Measurements from ENCODE around the gene DNHD1.

DNHD1 gene

DNA sequence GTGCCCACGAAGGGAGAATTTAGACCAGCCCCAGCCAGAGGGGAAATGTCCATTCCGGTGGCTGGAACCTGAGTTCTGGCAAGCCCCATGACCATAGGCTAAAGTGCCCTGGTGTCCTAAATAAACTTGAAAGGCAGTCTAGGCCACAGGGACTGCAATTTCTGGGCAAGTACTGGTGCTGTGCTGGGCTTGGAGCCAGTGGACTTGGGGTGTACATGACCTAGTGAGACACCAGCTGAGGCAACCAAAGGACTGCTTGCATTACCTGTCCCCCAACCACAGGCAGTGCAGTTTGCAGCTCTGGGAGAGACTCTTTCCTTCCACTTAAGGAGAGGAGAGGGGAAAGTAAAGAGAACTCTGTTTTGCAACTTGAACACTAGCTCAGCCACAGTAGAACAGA, 82.6 kb downstream of the DNHD1 start:
- Histone ChIP-seq H3K4me3 (ENCODE audit: low read length) (no peak overlapping the region), H3K27me3 (replicated peaks; ENCODE audit: control insufficient read depth, insufficient read depth, low read length) (no peaks in the 10 kb centered on the region), H3K36me3 (ENCODE audit: control insufficient read depth, insufficient read depth, low read length, severe bottlenecking) (peaks cover 3% of the 10 kb centered on the region), H3K9me3 (ENCODE audit: control insufficient read depth, low read length) (peaks cover 22% of the 10 kb centered on the region), H3K4me1 (ENCODE audit: control insufficient read depth, insufficient read depth, low read length) (peaks cover 24% of the 10 kb centered on the region), H3K9ac (ENCODE audit: low read length) (no peak overlapping the region)
- no peak for DNase-seq (ENCODE audit: low read depth)

DNA sequence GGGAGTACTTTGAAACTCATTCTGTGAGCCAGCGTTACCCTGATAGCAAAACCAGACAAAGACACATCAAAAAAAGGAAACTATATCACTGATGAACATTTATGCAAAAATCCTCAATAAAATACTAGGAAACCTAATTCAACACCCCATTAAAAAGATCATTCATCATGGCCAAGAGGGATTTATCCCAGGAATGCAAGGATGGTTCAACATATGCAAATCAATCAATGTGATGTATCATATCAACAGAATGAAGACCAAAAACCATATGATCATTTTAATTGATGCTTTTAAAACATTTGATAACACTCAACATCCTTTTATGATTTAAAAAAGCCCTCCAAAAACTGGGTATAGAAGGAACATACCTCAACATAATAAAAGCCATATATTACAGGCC, 86.5 kb downstream of the DNHD1 start:
- Histone ChIP-seq H3K9ac (ENCODE audit: low read length) (no peak overlapping the region), H3K4me3 (ENCODE audit: low read length) (no peak overlapping the region), H3K4me1 (ENCODE audit: control insufficient read depth, insufficient read depth, low read length) (no peaks in the 10 kb centered on the region), H3K9me3 (ENCODE audit: control insufficient read depth, low read length) (peaks cover 23% of the 10 kb centered on the region), H3K27me3 (replicated peaks; ENCODE audit: control insufficient read depth, insufficient read depth, low read length) (no peaks in the 10 kb centered on the region), H3K36me3 (ENCODE audit: control insufficient read depth, insufficient read depth, low read length, severe bottlenecking) (peaks cover 3% of the 10 kb centered on the region)
- DNase-seq (ENCODE audit: low read depth) = no peak

DNA sequence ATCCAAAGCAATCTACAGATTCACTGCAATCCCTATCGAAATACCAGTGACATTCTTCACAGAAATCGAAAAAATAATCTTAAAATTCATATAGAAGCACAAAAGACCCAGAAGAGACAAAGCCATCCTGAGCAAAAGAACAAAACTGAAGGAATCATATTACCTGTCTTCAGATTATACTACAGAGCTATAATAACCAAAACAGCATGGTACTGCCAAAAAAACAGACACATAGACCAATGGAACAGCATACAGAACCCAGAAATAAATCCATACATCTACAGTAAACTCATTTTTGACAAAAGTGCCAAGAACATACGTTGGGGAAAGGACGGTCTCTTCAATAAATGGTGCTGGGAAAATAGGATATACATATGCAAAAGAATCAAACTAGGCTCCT, 87.4 kb downstream of the DNHD1 start:
- no peak for DNase-seq (ENCODE audit: low read depth)
- peaks cover 23% of the 10 kb centered on the region for H3K9me3 ChIP-seq (ENCODE audit: control insufficient read depth, low read length)
- H3K4me3 ChIP-seq (ENCODE audit: low read length) = no peak overlapping the region
- H3K9ac ChIP-seq (ENCODE audit: low read length) = no peak overlapping the region
- no peaks in the 10 kb centered on the region for H3K4me1 ChIP-seq (ENCODE audit: control insufficient read depth, insufficient read depth, low read length)
- H3K36me3 ChIP-seq (ENCODE audit: control insufficient read depth, insufficient read depth, low read length, severe bottlenecking) = peaks cover 3% of the 10 kb centered on the region
- no peaks in the 10 kb centered on the region for H3K27me3 ChIP-seq (replicated peaks; ENCODE audit: control insufficient read depth, insufficient read depth, low read length)

DNA sequence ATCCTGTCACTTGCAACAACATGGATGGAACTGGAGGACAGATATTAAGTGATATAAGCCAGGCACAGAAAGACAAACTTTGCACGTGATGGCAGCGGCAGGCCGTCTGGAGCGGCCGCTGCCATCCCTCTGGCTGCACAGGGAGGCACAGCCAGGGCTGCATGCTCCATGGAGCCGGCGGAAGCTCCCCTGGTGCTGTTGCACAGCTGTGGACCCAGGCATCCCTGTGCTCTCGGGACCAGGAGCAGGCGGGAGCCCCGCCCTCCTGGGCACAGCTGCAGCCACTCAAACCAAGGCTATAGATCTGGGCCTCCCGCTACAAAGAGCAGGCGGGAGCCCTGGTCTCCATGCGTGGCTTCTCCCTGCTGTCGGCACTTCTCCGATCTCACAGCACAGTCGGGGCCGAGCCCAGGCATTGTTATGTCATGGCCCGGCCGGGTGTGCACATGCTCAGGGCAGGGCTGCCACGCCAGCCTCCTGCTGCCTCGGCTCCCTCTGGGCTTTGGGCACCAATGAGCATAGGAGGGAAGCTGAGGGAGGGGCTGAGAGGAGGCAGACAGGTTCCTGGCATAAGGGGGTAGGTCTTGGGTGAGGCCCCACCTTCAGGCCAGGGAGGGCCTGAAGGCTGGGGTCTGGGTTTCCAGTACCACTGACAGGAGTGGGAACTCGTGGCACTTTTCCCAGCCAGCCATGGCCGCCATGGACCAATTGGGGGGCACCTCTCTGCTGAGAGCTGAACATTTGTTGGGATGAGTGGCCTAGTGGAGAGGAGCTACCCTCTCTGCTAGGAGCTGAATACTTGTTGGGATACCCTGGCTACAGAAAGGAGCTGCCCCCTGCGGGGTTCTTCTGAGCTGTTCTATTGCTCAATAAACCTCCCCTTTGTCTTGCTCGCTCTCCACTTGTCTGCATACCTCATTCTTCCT, 89.6 kb downstream of the DNHD1 start:
- Histone ChIP-seq H3K36me3 (ENCODE audit: control insufficient read depth, insufficient read depth, low read length, severe bottlenecking) (peaks cover 1% of the 10 kb centered on the region), H3K4me3 (ENCODE audit: low read length) (no peak overlapping the region), H3K9ac (ENCODE audit: low read length) (no peak overlapping the region), H3K4me1 (ENCODE audit: control insufficient read depth, insufficient read depth, low read length) (no peaks in the 10 kb centered on the region), H3K27me3 (replicated peaks; ENCODE audit: control insufficient read depth, insufficient read depth, low read length) (no peaks in the 10 kb centered on the region), H3K9me3 (ENCODE audit: control insufficient read depth, low read length) (peaks cover 23% of the 10 kb centered on the region)
- DNase-seq (ENCODE audit: low read depth) = no peak

DNA sequence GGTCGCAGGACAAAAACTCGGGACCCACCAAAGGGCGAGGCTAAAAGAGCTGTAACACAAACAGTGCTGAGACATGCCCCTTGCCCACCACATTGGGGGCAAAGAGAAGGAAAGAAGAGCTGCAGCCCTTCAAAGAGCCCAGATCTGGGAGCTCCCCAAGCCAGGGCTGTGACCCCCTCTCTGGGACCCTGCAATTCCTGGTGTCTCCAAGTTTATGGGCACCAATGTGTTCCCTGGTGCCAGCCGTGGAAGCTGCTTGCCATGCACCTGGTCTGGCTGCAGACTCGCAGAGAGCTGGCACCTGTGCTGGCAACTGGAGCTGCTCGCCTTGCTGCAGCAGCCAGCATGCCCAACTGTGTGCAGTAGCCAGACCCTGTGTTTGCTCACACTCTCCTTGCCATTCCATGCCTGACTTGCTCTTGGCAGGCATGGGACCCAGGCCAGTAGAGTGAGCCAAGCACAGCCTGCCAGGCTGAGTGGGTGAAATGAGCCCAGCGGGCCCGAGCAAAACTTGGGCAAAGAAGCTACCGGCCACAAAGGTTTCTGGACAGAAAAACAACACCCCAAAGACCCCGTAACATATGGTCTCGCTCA, 90.4 kb downstream of the DNHD1 start:
- H3K36me3 ChIP-seq (ENCODE audit: control insufficient read depth, insufficient read depth, low read length, severe bottlenecking) = peaks cover 7% of the 10 kb centered on the region
- no peak for DNase-seq (ENCODE audit: low read depth)
- no peaks in the 10 kb centered on the region for H3K4me1 ChIP-seq (ENCODE audit: control insufficient read depth, insufficient read depth, low read length)
- H3K27me3 ChIP-seq (replicated peaks; ENCODE audit: control insufficient read depth, insufficient read depth, low read length) = no peaks in the 10 kb centered on the region
- no peak overlapping the region for H3K4me3 ChIP-seq (ENCODE audit: low read length)
- no peak overlapping the region for H3K9ac ChIP-seq (ENCODE audit: low read length)
- peaks cover 20% of the 10 kb centered on the region for H3K9me3 ChIP-seq (ENCODE audit: control insufficient read depth, low read length)

DNA sequence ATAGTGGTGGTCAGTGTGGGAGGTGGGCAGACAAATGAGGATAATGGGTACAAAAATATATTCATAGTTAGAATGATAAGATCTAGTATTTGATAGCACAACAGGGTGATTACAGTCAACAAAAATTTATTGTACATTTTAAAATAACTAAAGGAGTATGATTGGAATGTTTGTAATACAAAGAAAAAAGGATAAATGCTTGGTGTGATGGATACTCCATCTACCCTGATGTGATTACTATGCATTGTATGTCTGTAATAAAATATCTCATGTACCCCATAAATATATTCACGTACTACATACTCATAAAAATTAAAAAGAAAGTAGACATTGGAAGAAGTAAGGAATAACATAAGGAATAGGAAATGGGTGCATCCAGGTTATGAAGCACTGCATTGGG, 90.9 kb downstream of the DNHD1 start:
- DNase-seq (ENCODE audit: low read depth) = no peak
- Histone ChIP-seq H3K9ac (ENCODE audit: low read length) (no peak overlapping the region), H3K4me3 (ENCODE audit: low read length) (no peak overlapping the region), H3K27me3 (replicated peaks; ENCODE audit: control insufficient read depth, insufficient read depth, low read length) (no peaks in the 10 kb centered on the region), H3K9me3 (ENCODE audit: control insufficient read depth, low read length) (peaks cover 16% of the 10 kb centered on the region), H3K36me3 (ENCODE audit: control insufficient read depth, insufficient read depth, low read length, severe bottlenecking) (peaks cover 7% of the 10 kb centered on the region), H3K4me1 (ENCODE audit: control insufficient read depth, insufficient read depth, low read length) (no peaks in the 10 kb centered on the region)

DNA sequence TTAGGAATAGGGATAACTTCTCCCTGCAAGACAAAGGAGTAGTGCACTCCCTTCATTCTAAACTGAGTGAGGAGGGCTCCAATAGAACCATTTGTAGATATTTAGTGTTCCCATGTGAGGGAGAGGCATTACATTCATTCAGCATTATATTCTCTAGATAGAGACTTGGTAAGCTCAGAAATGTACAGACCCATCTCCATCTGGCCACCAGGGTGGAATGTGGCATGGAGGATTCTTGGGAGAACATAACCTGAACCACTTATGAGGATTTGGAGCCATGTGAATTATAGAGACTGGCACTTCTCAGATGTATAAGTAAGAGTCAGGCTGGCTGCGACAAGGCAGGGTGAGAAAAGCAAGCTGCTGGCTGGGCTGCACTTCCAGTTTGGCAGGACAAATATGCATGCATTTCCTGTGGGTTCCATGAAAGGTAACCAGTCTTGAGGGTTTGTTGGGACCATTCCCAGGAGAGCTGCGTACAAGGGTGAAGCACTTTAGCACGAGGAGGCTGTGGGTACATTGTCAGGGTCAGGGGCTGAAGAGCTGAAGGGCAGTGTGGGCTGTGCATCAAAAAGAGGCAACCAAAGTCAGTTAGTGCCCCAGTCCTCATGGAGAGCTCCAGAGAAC, 97.2 kb downstream of the DNHD1 start:
- peaks cover 52% of the 10 kb centered on the region for H3K36me3 ChIP-seq (ENCODE audit: control insufficient read depth, insufficient read depth, low read length, severe bottlenecking)
- H3K9ac ChIP-seq (ENCODE audit: low read length) = no peak overlapping the region
- no peaks in the 10 kb centered on the region for H3K27me3 ChIP-seq (replicated peaks; ENCODE audit: control insufficient read depth, insufficient read depth, low read length)
- H3K4me1 ChIP-seq (ENCODE audit: control insufficient read depth, insufficient read depth, low read length) = peaks cover 9% of the 10 kb centered on the region
- no peak overlapping the region for H3K4me3 ChIP-seq (ENCODE audit: low read length)
- DNase-seq (ENCODE audit: low read depth) = no peak
- H3K9me3 ChIP-seq (ENCODE audit: control insufficient read depth, low read length) = no peaks in the 10 kb centered on the region

DNA sequence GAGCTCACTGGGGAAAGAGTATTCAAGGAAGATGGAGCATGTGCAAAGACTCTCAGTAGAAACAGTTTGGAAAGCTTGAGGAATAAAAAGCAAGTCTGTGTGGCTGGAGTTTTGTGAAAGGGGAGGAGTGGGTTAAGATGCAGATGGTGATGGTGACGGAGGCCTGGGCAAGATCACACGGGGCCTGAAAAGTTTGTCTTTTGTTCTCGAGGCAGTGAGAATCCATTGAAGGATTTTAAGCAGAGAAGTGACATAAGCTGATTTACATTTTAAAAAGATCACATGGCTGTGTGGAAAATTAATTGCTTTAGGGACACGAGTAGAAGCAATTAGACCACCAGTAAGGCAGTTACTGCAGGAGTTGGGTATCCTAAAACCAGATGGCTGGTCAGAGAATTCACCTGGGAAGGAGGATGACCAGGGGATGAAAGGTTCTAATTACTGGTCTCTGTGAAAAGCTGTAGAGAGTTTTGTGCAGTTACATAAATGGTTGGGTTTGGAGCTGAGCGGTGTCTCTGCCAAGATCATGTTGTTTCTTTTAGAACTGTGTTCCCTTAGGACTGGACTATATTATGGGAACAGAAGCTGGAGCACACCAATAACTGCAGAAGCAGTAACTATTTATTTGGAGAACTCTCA, 99.3 kb downstream of the DNHD1 start:
- H3K27me3 ChIP-seq (replicated peaks; ENCODE audit: control insufficient read depth, insufficient read depth, low read length) = no peaks in the 10 kb centered on the region
- no peak for DNase-seq (ENCODE audit: low read depth)
- H3K4me1 ChIP-seq (ENCODE audit: control insufficient read depth, insufficient read depth, low read length) = peaks cover 9% of the 10 kb centered on the region
- no peaks in the 10 kb centered on the region for H3K9me3 ChIP-seq (ENCODE audit: control insufficient read depth, low read length)
- H3K9ac ChIP-seq (ENCODE audit: low read length) = no peak overlapping the region
- no peak overlapping the region for H3K4me3 ChIP-seq (ENCODE audit: low read length)
- H3K36me3 ChIP-seq (ENCODE audit: control insufficient read depth, insufficient read depth, low read length, severe bottlenecking) = peaks cover 73% of the 10 kb centered on the region

DNA sequence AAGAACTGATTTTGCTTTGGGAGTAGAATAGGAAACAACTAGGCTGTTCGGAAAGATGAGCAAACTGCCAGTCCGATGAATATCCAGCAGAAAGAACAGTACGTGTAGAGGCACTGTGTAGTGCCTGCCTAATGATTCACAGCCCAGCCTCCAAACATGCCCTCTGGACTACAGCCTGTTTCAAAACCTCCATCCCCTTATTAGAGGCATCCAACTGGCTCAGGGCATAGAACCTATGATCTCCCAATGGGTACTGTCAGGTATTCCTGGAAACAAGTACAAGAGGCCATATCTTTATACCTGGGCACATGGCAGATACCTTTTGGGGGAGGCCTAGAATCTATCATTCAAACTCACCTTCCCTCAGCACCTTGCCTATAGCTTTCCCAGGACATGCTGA, 101.5 kb downstream of the DNHD1 start:
- H3K9ac ChIP-seq (ENCODE audit: low read length) = no peak overlapping the region
- H3K9me3 ChIP-seq (ENCODE audit: control insufficient read depth, low read length) = no peaks in the 10 kb centered on the region
- H3K4me1 ChIP-seq (ENCODE audit: control insufficient read depth, insufficient read depth, low read length) = peaks cover 22% of the 10 kb centered on the region
- peaks cover 66% of the 10 kb centered on the region for H3K36me3 ChIP-seq (ENCODE audit: control insufficient read depth, insufficient read depth, low read length, severe bottlenecking)
- H3K4me3 ChIP-seq (ENCODE audit: low read length) = no peak overlapping the region
- H3K27me3 ChIP-seq (replicated peaks; ENCODE audit: control insufficient read depth, insufficient read depth, low read length) = no peaks in the 10 kb centered on the region
- no peak for DNase-seq (ENCODE audit: low read depth)

DNA sequence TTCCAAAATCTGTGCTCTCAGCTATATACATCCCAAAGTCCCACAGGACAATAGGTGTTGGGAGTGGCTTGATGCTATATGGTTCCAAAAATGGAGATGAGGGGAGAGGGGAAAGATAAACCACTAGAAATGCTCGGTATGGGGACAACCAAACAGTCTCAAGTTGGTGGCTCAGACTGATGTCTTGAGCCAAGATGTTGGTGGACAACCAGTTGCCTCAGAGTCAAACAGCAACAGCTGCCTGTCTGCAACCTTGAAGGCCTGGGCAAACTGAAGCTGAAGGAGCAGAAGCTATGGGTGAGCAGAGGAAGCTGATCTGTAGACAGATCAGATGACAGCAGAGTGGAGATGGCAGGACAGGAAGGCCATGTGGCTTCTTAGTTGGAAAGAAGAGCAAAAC, 102.4 kb downstream of the DNHD1 start:
- peaks cover 22% of the 10 kb centered on the region for H3K4me1 ChIP-seq (ENCODE audit: control insufficient read depth, insufficient read depth, low read length)
- no peak overlapping the region for H3K4me3 ChIP-seq (ENCODE audit: low read length)
- no peak for DNase-seq (ENCODE audit: low read depth)
- H3K27me3 ChIP-seq (replicated peaks; ENCODE audit: control insufficient read depth, insufficient read depth, low read length) = no peaks in the 10 kb centered on the region
- H3K36me3 ChIP-seq (ENCODE audit: control insufficient read depth, insufficient read depth, low read length, severe bottlenecking) = peaks cover 58% of the 10 kb centered on the region
- H3K9me3 ChIP-seq (ENCODE audit: control insufficient read depth, low read length) = no peaks in the 10 kb centered on the region
- no peak overlapping the region for H3K9ac ChIP-seq (ENCODE audit: low read length)

DNA sequence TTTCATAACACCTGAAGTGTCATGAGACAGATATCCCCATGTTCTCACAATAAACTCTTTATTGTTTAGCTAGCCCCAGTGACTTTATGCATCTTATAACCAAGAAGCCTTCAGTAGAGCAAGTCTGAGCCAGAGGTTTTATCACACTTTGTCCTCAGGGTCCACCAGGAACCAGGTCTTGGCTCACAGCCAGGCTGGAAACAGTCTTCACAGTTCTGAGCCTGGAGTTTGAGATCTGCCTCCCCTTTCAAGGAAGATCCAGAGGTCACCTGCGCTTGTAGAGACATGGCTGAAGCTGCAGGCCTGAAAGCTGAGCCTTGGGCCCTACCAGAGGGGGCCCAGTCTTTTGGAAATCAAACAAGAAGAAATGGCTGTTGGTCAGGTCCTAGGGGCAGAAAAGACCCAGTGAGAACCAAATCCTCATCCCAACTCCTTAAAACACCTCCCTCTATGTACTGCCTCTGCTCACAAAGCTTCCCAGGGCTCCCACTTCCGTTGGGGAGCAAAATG, 102.9 kb downstream of the DNHD1 start:
- DNase-seq (ENCODE audit: low read depth) = no peak
- Histone ChIP-seq H3K27me3 (replicated peaks; ENCODE audit: control insufficient read depth, insufficient read depth, low read length) (no peaks in the 10 kb centered on the region), H3K9ac (ENCODE audit: low read length) (no peak overlapping the region), H3K4me1 (ENCODE audit: control insufficient read depth, insufficient read depth, low read length) (peaks cover 26% of the 10 kb centered on the region), H3K9me3 (ENCODE audit: control insufficient read depth, low read length) (no peaks in the 10 kb centered on the region), H3K4me3 (ENCODE audit: low read length) (no peak overlapping the region), H3K36me3 (ENCODE audit: control insufficient read depth, insufficient read depth, low read length, severe bottlenecking) (peaks cover 58% of the 10 kb centered on the region)
